Measurements from ENCODE around the gene ALKBH7.

Gene ALKBH7

DNA sequence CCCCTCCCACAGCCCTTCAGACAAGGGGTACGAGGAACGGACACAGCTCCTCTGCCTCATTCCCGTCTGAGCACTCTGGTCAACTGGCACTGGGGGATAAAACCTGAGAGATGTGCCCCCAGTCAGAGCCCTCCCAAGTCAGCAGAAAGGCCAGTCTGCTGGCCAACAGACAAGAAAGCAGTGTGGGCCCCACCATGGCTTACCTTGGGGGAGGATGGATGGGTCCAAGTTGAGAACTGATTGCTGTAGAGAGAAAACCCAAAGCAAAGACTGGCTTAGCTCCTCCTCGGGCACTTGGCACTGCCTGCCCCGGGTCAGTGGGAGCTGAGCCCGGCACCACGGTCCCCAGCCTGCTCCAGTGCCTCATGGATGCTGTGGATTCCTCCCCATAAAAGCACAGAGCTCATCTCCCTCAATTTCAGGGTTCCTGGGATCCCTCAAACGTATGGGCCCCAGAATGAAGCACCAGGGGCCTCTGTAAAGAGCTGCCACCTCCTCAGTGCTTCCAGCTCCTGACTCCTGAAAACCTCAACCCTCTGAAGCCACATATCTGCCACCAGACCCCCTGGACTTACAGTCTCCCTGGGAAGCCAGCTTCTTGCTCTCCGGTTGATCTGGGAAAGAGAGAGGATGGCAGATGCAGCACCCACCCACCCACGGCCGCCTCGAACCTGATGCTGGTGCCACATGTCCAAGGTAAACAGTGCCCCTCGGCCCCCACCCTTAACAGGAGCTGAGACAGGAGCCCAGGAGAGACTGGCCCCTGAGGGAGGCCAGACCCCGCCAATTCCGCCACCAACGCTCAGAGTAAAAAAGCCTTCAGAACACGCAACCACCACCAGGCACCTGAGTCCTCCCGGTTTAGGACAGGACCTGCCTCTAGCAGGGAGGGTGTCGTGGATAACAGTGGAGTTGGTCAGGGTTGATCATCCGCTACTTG lies 48.8 kb downstream of the ALKBH7 start:
- no peak overlapping the region for H3K27ac Mint-ChIP-seq

DNA sequence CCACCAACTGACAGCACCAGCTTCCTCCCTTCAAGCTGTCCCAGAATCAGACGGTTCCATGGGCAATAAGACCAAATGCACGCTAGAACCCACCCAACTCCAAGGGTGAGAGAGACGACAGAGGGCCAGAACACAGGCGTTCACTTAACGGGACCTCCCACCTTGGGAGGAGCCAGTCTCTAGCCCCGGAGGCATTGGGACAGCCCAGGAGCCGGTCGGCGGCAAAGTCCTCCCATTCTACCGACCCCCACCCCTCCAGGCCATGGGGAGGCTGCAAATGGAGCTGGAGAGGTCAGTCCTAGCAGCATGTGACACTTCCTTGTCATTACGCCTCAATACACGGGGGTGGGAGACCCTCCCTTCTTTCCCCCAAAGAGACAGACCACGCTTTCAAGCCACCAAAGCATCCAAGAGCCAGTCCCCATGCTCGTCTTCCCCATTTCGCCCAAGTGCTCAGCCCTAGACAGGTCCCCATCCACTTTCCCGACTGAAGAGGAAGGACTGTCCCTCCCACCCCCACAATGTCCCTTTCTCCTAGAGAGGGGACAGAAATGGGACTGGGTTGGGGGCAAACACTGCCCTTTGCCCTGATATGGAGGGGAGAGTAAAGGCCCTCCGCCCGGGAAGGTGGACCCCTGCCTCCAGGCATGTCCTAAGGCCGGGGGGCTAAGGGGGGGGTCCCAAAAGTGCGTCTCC lies 51.1 kb downstream of the ALKBH7 start:
- H3K27me3 Mint-ChIP-seq = no peaks in the 10 kb centered on the region
- H3K36me3 Mint-ChIP-seq (ENCODE audit: low read depth) = peaks cover 40% of the 10 kb centered on the region
- H3K9me3 Mint-ChIP-seq = no peaks in the 10 kb centered on the region
- H3K4me1 Mint-ChIP-seq (ENCODE audit: low read depth) = peaks cover 37% of the 10 kb centered on the region
- peak overlapping the region; percentile 88 for H3K27ac Mint-ChIP-seq
- H3K4me3 Mint-ChIP-seq = peak overlapping the region; percentile 91

More for the DNA sequence above, 48.8 kb downstream of the ALKBH7 start:
- peaks cover 37% of the 10 kb centered on the region for H3K4me1 Mint-ChIP-seq (ENCODE audit: low read depth)
- H3K9me3 Mint-ChIP-seq = no peaks in the 10 kb centered on the region
- no peaks in the 10 kb centered on the region for H3K27me3 Mint-ChIP-seq
- H3K4me3 Mint-ChIP-seq = no peak overlapping the region
- H3K36me3 Mint-ChIP-seq (ENCODE audit: low read depth) = peaks cover 61% of the 10 kb centered on the region

DNA sequence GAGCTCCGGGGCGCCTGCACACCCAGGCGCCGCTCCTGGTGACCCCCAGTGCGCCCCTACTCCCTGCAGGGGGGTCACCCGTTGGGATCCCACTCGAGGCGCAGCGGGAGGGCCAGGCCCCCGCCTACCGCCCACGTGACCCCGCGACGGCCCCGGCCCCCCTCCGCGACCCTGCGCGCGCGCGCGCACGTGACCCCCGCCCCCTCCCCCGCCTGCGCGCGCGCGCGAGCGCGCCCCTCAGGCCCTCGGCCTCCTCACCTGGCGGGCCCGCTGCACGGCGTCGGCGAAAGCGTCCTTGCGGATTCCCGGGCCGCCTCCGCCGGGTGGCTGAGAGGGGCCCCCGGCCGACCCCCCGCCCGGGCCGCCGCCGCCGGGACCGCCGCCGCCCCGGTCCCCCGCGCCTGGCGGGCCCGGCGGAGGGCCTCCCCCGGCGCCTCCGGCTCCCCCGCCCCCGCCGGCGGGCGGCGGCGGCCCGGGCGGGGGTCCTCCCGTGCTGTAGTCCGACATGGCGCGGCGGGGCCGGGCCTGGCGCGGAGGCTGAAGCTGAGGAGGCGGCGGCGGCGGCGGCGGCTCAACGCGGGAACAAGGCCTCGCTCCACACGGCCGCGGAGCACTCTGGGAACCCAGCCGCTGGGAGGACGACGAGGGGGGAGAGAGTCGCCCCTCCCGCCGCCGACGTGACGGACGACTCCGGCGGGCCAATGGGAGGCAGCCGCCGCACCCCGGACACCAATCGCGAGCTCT lies 51.8 kb downstream of the ALKBH7 start, which contains the start of gene KHSRP:
Gene KHSRP (minus strand): TSS at position 617 of the 744 bp plus-strand sequence. CDS start 110 bp downstream, at position 507.
- Mint-ChIP-seq H3K4me3 (peak within 1 kb of the TSS; percentile 91), H3K27ac (peak within 1 kb of the TSS; percentile 90)

More for the DNA sequence above, 51.8 kb downstream of the ALKBH7 start, which contains the start of gene KHSRP:
- Mint-ChIP-seq H3K4me1 (ENCODE audit: low read depth) (peaks cover 37% of the 10 kb centered on the region), H3K36me3 (ENCODE audit: low read depth) (peaks cover 34% of the 10 kb centered on the region), H3K9me3 (no peaks in the 10 kb centered on the region), H3K27me3 (no peaks in the 10 kb centered on the region)

Measured in stimulated activated naive CD8-positive, alpha-beta T cell treated with anti-CD3 and anti-CD28 coated beads, Interleukin-15, Interleukin-2, amounts not matched to agents 100 ng/mL and 50 ng/mL, for 24 hours (primary cell).